Measurements from ENCODE around the gene DIAPH3. TPM values are rescaled to one million over a fixed set of nuclear protein-coding genes. Genes with fewer than 3 reads are reported as not detected.

DIAPH3 gene
- total and polyA plus RNA-seq, 2 of the 4 experiments (the other 2 are of a cell fraction): 8.9 to 9.3 TPM

DNA sequence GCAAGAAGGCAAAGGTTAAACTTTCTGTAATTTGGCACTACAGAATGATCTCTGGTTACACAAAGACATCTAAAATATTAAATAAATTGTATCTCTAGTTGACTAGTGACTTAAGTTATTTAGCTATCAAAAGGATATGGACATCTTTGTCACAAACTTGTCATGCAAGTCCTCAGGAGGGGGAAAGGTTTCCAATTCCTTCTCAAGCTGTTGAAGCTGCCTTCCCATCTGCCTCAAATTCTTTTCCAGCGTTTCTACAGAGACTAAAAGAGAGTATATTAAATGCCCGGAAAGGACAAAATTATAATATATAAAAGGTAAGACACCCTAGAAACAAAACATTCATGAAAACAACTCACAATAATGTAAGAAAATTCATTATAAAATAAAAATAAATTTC is 324.5 kb downstream of the DIAPH3 start:
- no peak for DNase-seq
- in situ Hi-C loops (cut with MboI; ENCODE audit: low sequenced_read_pairs) (no loop called here), intact Hi-C loops (cut with micrococcal nuclease) (no loop called here), dilution Hi-C loops (cut with HindIII; ENCODE audit: low sequenced_read_pairs, unreplicated experiment) (no loop called here)
- CTCF ChIA-PET: no interaction called here
- H3K18ac ChIP-seq (ENCODE audit: low read depth, low read length): no peak overlapping the region
- no peak overlapping the region for H3K27ac ChIP-seq (ENCODE audit: insufficient read depth, low read length)
- no peak overlapping the region for H2BK20ac ChIP-seq (ENCODE audit: low read depth, low read length)
- H2BK120ac ChIP-seq (ENCODE audit: low read depth, low read length): no peak overlapping the region
- no peak overlapping the region for H3K23ac ChIP-seq (ENCODE audit: low read depth, low read length)
- WGBS, 2 experiments (ENCODE audit: extremely low coverage in 2 of 2, insufficient read length in 1 of 2): no CpG with 5 or more reads among the region's 2 CpGs
- POLR2A ChIA-PET (ENCODE audit: unreplicated experiment): no interaction called here
- no peak overlapping the region for H3K9ac ChIP-seq (ENCODE audit: low read depth, low read length)
- no peak overlapping the region for H2AK9ac ChIP-seq (replicated peaks; ENCODE audit: low read depth, low read length, poor library complexity)
- no peak overlapping the region for H3K4ac ChIP-seq (ENCODE audit: low read depth, low read length)
- H3K4me1 ChIP-seq (ENCODE audit: control insufficient read depth, insufficient read depth, low read length): peaks cover 4% of the 10 kb centered on the region; the same call in 1 of the 2 replicates
- H3K56ac ChIP-seq (ENCODE audit: extremely low read depth, insufficient read depth, low read length): no peak overlapping the region
- no peak overlapping the region for H3K4me2 ChIP-seq (ENCODE audit: low read depth, low read length)
- no peak overlapping the region for H2BK5ac ChIP-seq (ENCODE audit: low read depth, low read length, poor library complexity, severe bottlenecking)
- H3K4me3 ChIP-seq (ENCODE audit: insufficient read depth, low read depth, low read length): no peak overlapping the region
- H3K79me1 ChIP-seq (ENCODE audit: low read depth in 1 of 2, low read length in 2 of 2): no peaks in the 10 kb centered on the region; a peak in 1 of 4 replicates
- no peak overlapping the region for H2AK5ac ChIP-seq (ENCODE audit: low read depth, low read length)
- no peaks in the 10 kb centered on the region for H3K27me3 ChIP-seq (ENCODE audit: control insufficient read depth, insufficient read depth, low read length)
- no peak for TF ChIP-seq RFX5 (IDR thresholded peaks at IDR 0.05; ENCODE audit: low read depth, low read length)
- no peak overlapping the region for H2AFZ ChIP-seq (replicated peaks; ENCODE audit: low read length, poor library complexity)
- no peak overlapping the region for H4K8ac ChIP-seq (ENCODE audit: low read depth in 2 of 2, low read length in 2 of 2)
- H3K9me1 ChIP-seq (ENCODE audit: insufficient read depth, low read length): no peaks in the 10 kb centered on the region
- no peaks in the 10 kb centered on the region for H3K9me3 ChIP-seq (ENCODE audit: control insufficient read depth, insufficient read depth, low read length)
- H4K5ac ChIP-seq (ENCODE audit: low read depth, low read length): no peak overlapping the region
- BruUV-seq (replicated peaks): no TSS peak
- no peak overlapping the region for H2BK15ac ChIP-seq (ENCODE audit: low read depth, low read length)
- no peak for ATAC-seq (ENCODE audit: low read depth)
- H3K36me3 ChIP-seq (ENCODE audit: control insufficient read depth, insufficient read depth, low read length): no peaks in the 10 kb centered on the region
- H4K20me1 ChIP-seq (ENCODE audit: insufficient read depth, low read length): no peaks in the 10 kb centered on the region
- no peak overlapping the region for H4K91ac ChIP-seq (ENCODE audit: insufficient read depth, low read depth, low read length)
- no peak overlapping the region for H3K14ac ChIP-seq (replicated peaks; ENCODE audit: low read depth, low read length)
